ENCODE measurements around the gene BAZ2B. TPM values are rescaled to one million over a fixed set of nuclear protein-coding genes. Genes with fewer than 3 reads are reported as not detected.

The BAZ2B gene
- polyA plus RNA-seq, 1 of the 3 experiments (the other 2 are of a cell fraction) = 10.2 TPM

DNA sequence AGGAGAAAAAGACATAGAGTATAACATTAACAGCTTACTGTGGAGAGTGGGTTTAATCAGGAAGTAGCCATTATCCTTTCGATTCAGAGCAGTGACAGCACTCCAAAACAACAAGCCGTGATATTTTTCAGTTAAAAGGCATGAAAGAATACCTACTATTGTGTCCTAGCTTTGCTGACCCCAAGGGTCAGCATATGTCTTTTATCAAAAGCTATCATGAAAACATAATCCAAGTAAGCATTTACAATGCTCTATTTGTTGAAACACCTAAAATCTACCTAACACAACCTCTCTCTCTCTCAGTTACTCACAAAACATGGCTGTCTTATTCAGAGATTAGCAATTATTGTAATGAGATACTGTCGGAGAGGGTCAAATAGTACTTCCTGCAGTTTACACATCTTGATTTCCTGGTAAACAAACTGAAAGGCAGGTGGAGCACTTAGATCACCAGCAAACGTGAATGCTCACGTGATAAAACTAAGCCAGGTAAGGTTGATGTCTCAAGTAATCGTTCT lies 100.0 kb downstream of the BAZ2B start (continued):
- TF ChIP-seq, protein P1, sequence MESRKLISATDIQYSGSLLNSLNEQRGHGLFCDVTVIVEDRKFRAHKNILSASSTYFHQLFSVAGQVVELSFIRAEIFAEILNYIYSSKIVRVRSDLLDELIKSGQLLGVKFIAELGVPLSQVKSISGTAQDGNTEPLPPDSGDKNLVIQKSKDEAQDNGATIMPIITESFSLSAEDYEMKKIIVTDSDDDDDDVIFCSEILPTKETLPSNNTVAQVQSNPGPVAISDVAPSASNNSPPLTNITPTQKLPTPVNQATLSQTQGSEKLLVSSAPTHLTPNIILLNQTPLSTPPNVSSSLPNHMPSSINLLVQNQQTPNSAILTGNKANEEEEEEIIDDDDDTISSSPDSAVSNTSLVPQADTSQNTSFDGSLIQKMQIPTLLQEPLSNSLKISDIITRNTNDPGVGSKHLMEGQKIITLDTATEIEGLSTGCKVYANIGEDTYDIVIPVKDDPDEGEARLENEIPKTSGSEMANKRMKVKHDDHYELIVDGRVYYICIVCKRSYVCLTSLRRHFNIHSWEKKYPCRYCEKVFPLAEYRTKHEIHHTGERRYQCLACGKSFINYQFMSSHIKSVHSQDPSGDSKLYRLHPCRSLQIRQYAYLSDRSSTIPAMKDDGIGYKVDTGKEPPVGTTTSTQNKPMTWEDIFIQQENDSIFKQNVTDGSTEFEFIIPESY (IDR thresholded peaks at IDR 0.05; ENCODE audit: borderline replicate concordance, low read depth) = no peak
- TF ChIP-seq EZH2phosphoT487 (IDR thresholded peaks at IDR 0.05; ENCODE audit: borderline replicate concordance, low read depth) = no peak
- TF ChIP-seq, protein P2, sequence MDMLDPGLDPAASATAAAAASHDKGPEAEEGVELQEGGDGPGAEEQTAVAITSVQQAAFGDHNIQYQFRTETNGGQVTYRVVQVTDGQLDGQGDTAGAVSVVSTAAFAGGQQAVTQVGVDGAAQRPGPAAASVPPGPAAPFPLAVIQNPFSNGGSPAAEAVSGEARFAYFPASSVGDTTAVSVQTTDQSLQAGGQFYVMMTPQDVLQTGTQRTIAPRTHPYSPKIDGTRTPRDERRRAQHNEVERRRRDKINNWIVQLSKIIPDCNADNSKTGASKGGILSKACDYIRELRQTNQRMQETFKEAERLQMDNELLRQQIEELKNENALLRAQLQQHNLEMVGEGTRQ (IDR thresholded peaks at IDR 0.05; ENCODE audit: borderline replicate concordance, low read depth, low read length) = no peak
- TF ChIP-seq FOSL2 (IDR thresholded peaks at IDR 0.05; ENCODE audit: borderline replicate concordance, low read depth) = no peak
- TF ChIP-seq RFX5 (IDR thresholded peaks at IDR 0.05; ENCODE audit: low read length) = no peak
- TF ChIP-seq, protein P3, sequence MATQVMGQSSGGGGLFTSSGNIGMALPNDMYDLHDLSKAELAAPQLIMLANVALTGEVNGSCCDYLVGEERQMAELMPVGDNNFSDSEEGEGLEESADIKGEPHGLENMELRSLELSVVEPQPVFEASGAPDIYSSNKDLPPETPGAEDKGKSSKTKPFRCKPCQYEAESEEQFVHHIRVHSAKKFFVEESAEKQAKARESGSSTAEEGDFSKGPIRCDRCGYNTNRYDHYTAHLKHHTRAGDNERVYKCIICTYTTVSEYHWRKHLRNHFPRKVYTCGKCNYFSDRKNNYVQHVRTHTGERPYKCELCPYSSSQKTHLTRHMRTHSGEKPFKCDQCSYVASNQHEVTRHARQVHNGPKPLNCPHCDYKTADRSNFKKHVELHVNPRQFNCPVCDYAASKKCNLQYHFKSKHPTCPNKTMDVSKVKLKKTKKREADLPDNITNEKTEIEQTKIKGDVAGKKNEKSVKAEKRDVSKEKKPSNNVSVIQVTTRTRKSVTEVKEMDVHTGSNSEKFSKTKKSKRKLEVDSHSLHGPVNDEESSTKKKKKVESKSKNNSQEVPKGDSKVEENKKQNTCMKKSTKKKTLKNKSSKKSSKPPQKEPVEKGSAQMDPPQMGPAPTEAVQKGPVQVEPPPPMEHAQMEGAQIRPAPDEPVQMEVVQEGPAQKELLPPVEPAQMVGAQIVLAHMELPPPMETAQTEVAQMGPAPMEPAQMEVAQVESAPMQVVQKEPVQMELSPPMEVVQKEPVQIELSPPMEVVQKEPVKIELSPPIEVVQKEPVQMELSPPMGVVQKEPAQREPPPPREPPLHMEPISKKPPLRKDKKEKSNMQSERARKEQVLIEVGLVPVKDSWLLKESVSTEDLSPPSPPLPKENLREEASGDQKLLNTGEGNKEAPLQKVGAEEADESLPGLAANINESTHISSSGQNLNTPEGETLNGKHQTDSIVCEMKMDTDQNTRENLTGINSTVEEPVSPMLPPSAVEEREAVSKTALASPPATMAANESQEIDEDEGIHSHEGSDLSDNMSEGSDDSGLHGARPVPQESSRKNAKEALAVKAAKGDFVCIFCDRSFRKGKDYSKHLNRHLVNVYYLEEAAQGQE (IDR thresholded peaks at IDR 0.05; ENCODE audit: low read depth, low read length) = no peak
- TF ChIP-seq RCOR1 (IDR thresholded peaks at IDR 0.05; ENCODE audit: low read length) = no peak
- no peak for TF ChIP-seq TEAD4 (IDR thresholded peaks at IDR 0.05; ENCODE audit: borderline replicate concordance, insufficient read depth)
- no peak for TF ChIP-seq TCF12 (IDR thresholded peaks at IDR 0.05)
- no peak for TF ChIP-seq FOXJ3 (CRISPR knock-in tag; IDR thresholded peaks at IDR 0.05)
- no peak for TF ChIP-seq CHD2 (IDR thresholded peaks at IDR 0.05; ENCODE audit: low read length, partially characterized antibody)
- TF ChIP-seq RAD21 (IDR thresholded peaks at IDR 0.05; ENCODE audit: low read length) = peak; percentile 48
- no peak for TF ChIP-seq NFIC (IDR thresholded peaks at IDR 0.05; ENCODE audit: borderline replicate concordance)
- TF ChIP-seq GABPA (IDR thresholded peaks at IDR 0.05; ENCODE audit: low read depth) = peak; percentile 67
- TF ChIP-seq, protein P4, sequence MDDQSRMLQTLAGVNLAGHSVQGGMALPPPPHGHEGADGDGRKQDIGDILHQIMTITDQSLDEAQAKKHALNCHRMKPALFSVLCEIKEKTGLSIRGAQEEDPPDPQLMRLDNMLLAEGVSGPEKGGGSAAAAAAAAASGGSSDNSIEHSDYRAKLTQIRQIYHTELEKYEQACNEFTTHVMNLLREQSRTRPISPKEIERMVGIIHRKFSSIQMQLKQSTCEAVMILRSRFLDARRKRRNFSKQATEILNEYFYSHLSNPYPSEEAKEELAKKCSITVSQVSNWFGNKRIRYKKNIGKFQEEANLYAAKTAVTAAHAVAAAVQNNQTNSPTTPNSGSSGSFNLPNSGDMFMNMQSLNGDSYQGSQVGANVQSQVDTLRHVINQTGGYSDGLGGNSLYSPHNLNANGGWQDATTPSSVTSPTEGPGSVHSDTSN (IDR thresholded peaks at IDR 0.05) = no peak
- no peak for TF ChIP-seq MEF2A (IDR thresholded peaks at IDR 0.05; ENCODE audit: borderline replicate concordance, low read depth)
